EH (cell line): ENCODE measurements around the gene IGSF21.
"Not testable (repeated sequence)": the region's sequence is repeated elsewhere in the genome, so short reads cannot be mapped to it uniquely, and the experiment has no call there.

Experiments used
- DNase-seq: peaks from one replicate; pipeline ENCODE4 v3.0.0-alpha.2; 2015; ENCODE audit warnings: low read depth

Gene IGSF21

GRCh38 chr1:18360251-18360650, 252.7 kb downstream of the IGSF21 start:
- no peak for DNase-seq

- no peak for DNase-seq
These were observed 254.6 kb downstream of the IGSF21 start for GRCh38 chr1:18362150-18362549.

GRCh38 chr1:18363436-18363835, 255.8 kb downstream of the IGSF21 start:
- DNase-seq, result no peak

- no peak for DNase-seq
These were observed 257.6 kb downstream of the IGSF21 start for GRCh38 chr1:18365099-18365705.

GRCh38 chr1:18372505-18372904, 264.9 kb downstream of the IGSF21 start:
- DNase-seq, result not testable (repeated sequence)

GRCh38 chr1:18373151-18373550, 265.6 kb downstream of the IGSF21 start:
- no peak for DNase-seq

- no peak for DNase-seq
These were observed 266.4 kb downstream of the IGSF21 start for GRCh38 chr1:18373882-18374493.

GRCh38 chr1:18376661-18377060, 269.1 kb downstream of the IGSF21 start:
- no peak for DNase-seq

GRCh38 chr1:18380288-18380687, 272.7 kb downstream of the IGSF21 start:
- no peak for DNase-seq

- no peak for DNase-seq
These were observed 276.5 kb downstream of the IGSF21 start for GRCh38 chr1:18384059-18384458.

GRCh38 chr1:18384471-18384870, 276.9 kb downstream of the IGSF21 start:
- DNase-seq, result no peak

GRCh38 chr1:18385239-18385790, 277.7 kb downstream of the IGSF21 start:
- no peak for DNase-seq

GRCh38 chr1:18386591-18386990, 279.0 kb downstream of the IGSF21 start:
- DNase-seq, result no peak

GRCh38 chr1:18387307-18387706, 279.7 kb downstream of the IGSF21 start:
- DNase-seq, result no peak

GRCh38 chr1:18390953-18391352, 283.4 kb downstream of the IGSF21 start:
- DNase-seq, result no peak

GRCh38 chr1:18394563-18395156, 287.1 kb downstream of the IGSF21 start:
- no peak for DNase-seq

GRCh38 chr1:18396247-18396980, 288.8 kb downstream of the IGSF21 start:
- no peak for DNase-seq

- no peak for DNase-seq
These were observed 290.0 kb downstream of the IGSF21 start for GRCh38 chr1:18397641-18398040.

GRCh38 chr1:18398791-18399530, 291.4 kb downstream of the IGSF21 start:
- no peak for DNase-seq

- DNase-seq, result no peak
These were observed 292.9 kb downstream of the IGSF21 start for GRCh38 chr1:18400347-18401102.

GRCh38 chr1:18401921-18402320, 294.3 kb downstream of the IGSF21 start:
- DNase-seq, result no peak
